IPS-18a (cell line): ENCODE measurements around the gene SCYL1.

Experiments used
- H3K27ac ChIP-seq: one replicate; pipeline ENCODE4 v1.5.1; 2013; ENCODE audit warnings: low read length
- H3K27me3 ChIP-seq: one replicate; pipeline ENCODE4 v1.6.1; 2013; ENCODE audit warnings: mild to moderate bottlenecking, low read length; ENCODE audit not compliant: control insufficient read depth, insufficient read depth
- H3K36me3 ChIP-seq: one replicate; pipeline ENCODE4 v1.6.1; 2013; ENCODE audit warnings: low read depth, low read length; ENCODE audit not compliant: control insufficient read depth
- H3K4me1 ChIP-seq: one replicate; pipeline ENCODE4 v1.6.1; 2013; ENCODE audit warnings: low read depth, low read length; ENCODE audit not compliant: control insufficient read depth
- H3K4me3 ChIP-seq: one replicate; pipeline ENCODE4 v1.5.1; 2013; ENCODE audit warnings: low read length
- H3K9ac ChIP-seq: one replicate; pipeline ENCODE4 v1.6.1; 2013; ENCODE audit warnings: mild to moderate bottlenecking, low read length, moderate library complexity
- H3K9me3 ChIP-seq: one replicate; pipeline ENCODE4 v1.6.1; 2013; ENCODE audit warnings: low read depth, low read length; ENCODE audit not compliant: control insufficient read depth

SCYL1 gene

GRCh38 chr11:65535102-65535501 lies 10.2 kb downstream of the SCYL1 start:
- Histone ChIP-seq H3K4me3 (no peak overlapping the region), H3K9me3 (no peaks in the 10 kb centered on the region), H3K27me3 (peaks cover 31% of the 10 kb centered on the region), H3K4me1 (no peaks in the 10 kb centered on the region), H3K9ac (no peak overlapping the region), H3K36me3 (peaks cover 22% of the 10 kb centered on the region), H3K27ac (no peak overlapping the region)

GRCh38 chr11:65536412-65537295 lies 11.8 kb downstream of the SCYL1 start:
- no peak overlapping the region for H3K27ac ChIP-seq
- no peak overlapping the region for H3K9ac ChIP-seq
- H3K4me3 ChIP-seq: no peak overlapping the region
- peaks cover 11% of the 10 kb centered on the region for H3K36me3 ChIP-seq
- peaks cover 44% of the 10 kb centered on the region for H3K27me3 ChIP-seq
- no peaks in the 10 kb centered on the region for H3K9me3 ChIP-seq
- H3K4me1 ChIP-seq: no peaks in the 10 kb centered on the region

- H3K27ac ChIP-seq: no peak overlapping the region
- H3K9me3 ChIP-seq: no peaks in the 10 kb centered on the region
- no peak overlapping the region for H3K4me3 ChIP-seq
- no peaks in the 10 kb centered on the region for H3K4me1 ChIP-seq
- no peak overlapping the region for H3K9ac ChIP-seq
- H3K27me3 ChIP-seq: peaks cover 44% of the 10 kb centered on the region
- peaks cover 9% of the 10 kb centered on the region for H3K36me3 ChIP-seq
These were observed 12.4 kb downstream of the SCYL1 start for GRCh38 chr11:65537296-65537597.

GRCh38 chr11:65537620-65538231 lies 12.8 kb downstream of the SCYL1 start:
- no peaks in the 10 kb centered on the region for H3K4me1 ChIP-seq
- H3K9ac ChIP-seq: no peak overlapping the region
- no peak overlapping the region for H3K27ac ChIP-seq

GRCh38 chr11:65538232-65538914 lies 13.5 kb downstream of the SCYL1 start:
- no peak overlapping the region for H3K27ac ChIP-seq
- no peaks in the 10 kb centered on the region for H3K9me3 ChIP-seq
- peak overlapping the region; percentile 58 for H3K4me3 ChIP-seq
- no peak overlapping the region for H3K9ac ChIP-seq
- H3K4me1 ChIP-seq: no peaks in the 10 kb centered on the region
- H3K36me3 ChIP-seq: peaks cover 9% of the 10 kb centered on the region
- H3K27me3 ChIP-seq: peaks cover 44% of the 10 kb centered on the region

More at GRCh38 chr11:65537620-65538231, 12.8 kb downstream of the SCYL1 start:
- no peak overlapping the region for H3K4me3 ChIP-seq
- peaks cover 9% of the 10 kb centered on the region for H3K36me3 ChIP-seq
- H3K9me3 ChIP-seq: no peaks in the 10 kb centered on the region
- peaks cover 44% of the 10 kb centered on the region for H3K27me3 ChIP-seq

- Histone ChIP-seq H3K27ac (no peak overlapping the region), H3K9ac (no peak overlapping the region), H3K27me3 (peaks cover 46% of the 10 kb centered on the region), H3K9me3 (no peaks in the 10 kb centered on the region), H3K4me3 (peak overlapping the region; percentile 58), H3K4me1 (no peaks in the 10 kb centered on the region), H3K36me3 (peaks cover 9% of the 10 kb centered on the region)
These were observed 14.2 kb downstream of the SCYL1 start for GRCh38 chr11:65538915-65539743.

GRCh38 chr11:65539744-65540289 lies 14.9 kb downstream of the SCYL1 start:
- peaks cover 9% of the 10 kb centered on the region for H3K36me3 ChIP-seq
- H3K27me3 ChIP-seq: peaks cover 53% of the 10 kb centered on the region
- peak overlapping the region; percentile 58 for H3K4me3 ChIP-seq
- H3K27ac ChIP-seq: no peak overlapping the region
- no peaks in the 10 kb centered on the region for H3K4me1 ChIP-seq
- H3K9me3 ChIP-seq: no peaks in the 10 kb centered on the region
- H3K9ac ChIP-seq: no peak overlapping the region

- Histone ChIP-seq H3K27ac (no peak overlapping the region), H3K4me3 (peak overlapping the region; percentile 58), H3K9ac (no peak overlapping the region)
These were observed 15.6 kb downstream of the SCYL1 start for GRCh38 chr11:65540290-65541092.

GRCh38 chr11:65541093-65541982 lies 16.5 kb downstream of the SCYL1 start:
- H3K4me3 ChIP-seq: peak overlapping the region; percentile 58
- H3K27ac ChIP-seq: no peak overlapping the region
- H3K9ac ChIP-seq: no peak overlapping the region
- H3K36me3 ChIP-seq: peaks cover 6% of the 10 kb centered on the region
- no peaks in the 10 kb centered on the region for H3K9me3 ChIP-seq
- H3K4me1 ChIP-seq: no peaks in the 10 kb centered on the region
- H3K27me3 ChIP-seq: peaks cover 69% of the 10 kb centered on the region

More at GRCh38 chr11:65540290-65541092, 15.6 kb downstream of the SCYL1 start:
- Histone ChIP-seq H3K4me1 (no peaks in the 10 kb centered on the region), H3K27me3 (peaks cover 60% of the 10 kb centered on the region), H3K36me3 (peaks cover 9% of the 10 kb centered on the region), H3K9me3 (no peaks in the 10 kb centered on the region)
